Kidney (tissue), 14 donors: ENCODE data around the gene APOB. TPM values are rescaled to one million over a fixed set of nuclear protein-coding genes. Genes with fewer than 3 reads are reported as not detected.

Experiments used
- DNase-seq, 5 donors: peaks; one replicate each; pipeline ENCODE4 v3.0.0-alpha.2; 2013 to 2020
- FAIRE-seq: peaks from 2 replicates; lab custom pipeline; 2012; peaks lifted over from hg19 to GRCh38; lab: Jason Lieb, UNC
- H3K27ac ChIP-seq, 2 donors: one replicate each; pipeline ENCODE4 v1.7.0; 2013; ENCODE audit warnings: low read depth in 2 of 2, low read length in 2 of 2, inconsistent platforms in 1 of 2
- H3K27me3 ChIP-seq: one replicate; pipeline ENCODE4 v1.7.1; 2013; ENCODE audit warnings: low read length, inconsistent platforms; ENCODE audit not compliant: control insufficient read depth, insufficient read depth
- H3K36me3 ChIP-seq, 3 donors: one replicate each; pipeline versions ENCODE4 v1.7.0 to v1.7.1; 2013; ENCODE audit warnings: low read length in 3 of 3, control low read depth in 1 of 3, inconsistent platforms in 1 of 3; ENCODE audit not compliant: insufficient read depth in 3 of 3, control insufficient read depth in 2 of 3
- H3K4me1 ChIP-seq, 3 donors: one replicate each; pipeline versions ENCODE4 v1.7.0 to v1.7.1; 2013; ENCODE audit warnings: low read length in 3 of 3, inconsistent platforms in 1 of 3, low read depth in 1 of 3; ENCODE audit not compliant: control insufficient read depth in 2 of 3, insufficient read depth in 2 of 3
- H3K4me3 ChIP-seq, 3 donors: one replicate each; pipeline versions ENCODE4 v1.7.0 to v1.8.1; 2013; ENCODE audit warnings: low read length in 3 of 3, control low read depth in 1 of 3, inconsistent platforms in 1 of 3
- H3K9ac ChIP-seq, 3 donors: one replicate each; pipeline versions ENCODE4 v1.7.0 to v1.7.1; 2013; ENCODE audit warnings: low read length in 3 of 3, control low read depth in 1 of 3, inconsistent platforms in 1 of 3
- H3K9me3 ChIP-seq, 3 donors: one replicate each; pipeline versions ENCODE4 v1.7.0 to v1.7.1; 2013; ENCODE audit warnings: low read length in 3 of 3, control low read depth in 1 of 3, inconsistent platforms in 1 of 3; ENCODE audit not compliant: control insufficient read depth in 2 of 3, insufficient read depth in 1 of 3
- intact Hi-C: fragments of 100-400 bp; cut with DNase I; formaldehyde crosslinking; loops from one replicate; pipeline ENCODE4 v1.11.1; 2022
- polyA plus RNA-seq: library from polyadenylated mRNA; stranded (reverse); fragments of 350-450 nt; fragmentation: Illumina TruSeq; extraction: RNeasy Lipid Tissue Mini Kit (QIAGEN cat#74804); gene quantifications from one replicate; pipeline ENCODE4 v1.2.3, GENCODE V29; 2014; ENCODE audit warnings: low read depth, low replicate concordance; ENCODE audit not compliant: insufficient read depth
- total RNA-seq: library from RNA; stranded (reverse); fragmentation: NEBNext Ultra II Directional; extraction: Animal tissue kit (Norgen Biotek cat#: 25700); gene quantifications from one replicate; pipeline ENCODE4 v1.2.1, GENCODE V29; 2021
- TF ChIP-seq, protein P1 (sequence below): IDR thresholded peaks from 3 replicates; pipeline ENCODE4 v1.5.1; 2012; ENCODE audit warnings: mild to moderate bottlenecking, moderate library complexity, borderline replicate concordance; ENCODE audit not compliant: insufficient read depth; ENCODE audit errors: extremely low read depth
- donor health status: control.
- donor health status: control.
- donor health status: control.
- donor health status: control.
- donor health status: control.
- donor health status: DM: yes; HTN: yes; CAD: no.
- donor health status: Normal renal cell carcinoma (clear cell type).

The APOB gene
- total and polyA plus RNA-seq, 2 donors from 2014 or later = 0.11 to 0.57 TPM

DNA sequence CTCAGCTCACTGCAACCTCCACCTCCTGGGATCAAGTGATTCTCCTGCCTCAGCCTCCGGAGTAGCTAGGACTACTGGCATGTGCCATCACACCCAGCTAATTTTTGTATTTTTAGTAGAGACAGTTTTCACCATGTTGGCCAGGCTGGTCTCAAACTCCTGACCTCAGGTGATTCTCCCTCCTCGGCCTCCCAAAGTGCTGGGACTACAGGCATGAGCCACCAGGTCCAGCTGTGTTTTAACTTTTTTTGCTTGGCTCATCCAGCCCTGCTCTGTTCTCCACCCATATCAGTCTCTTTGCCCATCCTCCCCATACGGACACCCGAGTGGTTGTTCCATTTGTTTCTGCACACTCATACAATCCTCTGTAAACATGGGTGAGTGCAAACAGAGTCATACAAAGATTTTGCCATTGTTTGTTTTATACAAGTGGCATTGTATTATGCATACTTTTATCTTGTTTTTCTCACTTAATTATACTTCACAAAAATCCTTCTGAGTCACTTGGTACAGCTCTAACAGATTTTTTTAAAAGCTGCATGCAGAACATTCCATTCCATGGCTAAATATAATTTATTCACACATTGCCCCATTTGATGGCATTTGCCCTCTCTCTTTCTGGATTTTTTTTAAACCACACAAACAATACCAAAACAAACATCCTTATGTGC lies 5.3 kb downstream of the APOB start:
- FAIRE-seq (no peak), DNase-seq (no peak)
- Histone ChIP-seq H3K27ac (no peak overlapping the region), H3K9me3 (no peaks in the 10 kb centered on the region), H3K4me3 (no peak overlapping the region), H3K27me3 (no peaks in the 10 kb centered on the region), H3K9ac (no peak overlapping the region), H3K4me1 (peaks cover 0 to 2% (median 0%) of the 10 kb centered on the region in 3 donors), H3K36me3 (no peaks in the 10 kb centered on the region)
- intact Hi-C loops = no loop called here
- TF ChIP-seq, protein P1, sequence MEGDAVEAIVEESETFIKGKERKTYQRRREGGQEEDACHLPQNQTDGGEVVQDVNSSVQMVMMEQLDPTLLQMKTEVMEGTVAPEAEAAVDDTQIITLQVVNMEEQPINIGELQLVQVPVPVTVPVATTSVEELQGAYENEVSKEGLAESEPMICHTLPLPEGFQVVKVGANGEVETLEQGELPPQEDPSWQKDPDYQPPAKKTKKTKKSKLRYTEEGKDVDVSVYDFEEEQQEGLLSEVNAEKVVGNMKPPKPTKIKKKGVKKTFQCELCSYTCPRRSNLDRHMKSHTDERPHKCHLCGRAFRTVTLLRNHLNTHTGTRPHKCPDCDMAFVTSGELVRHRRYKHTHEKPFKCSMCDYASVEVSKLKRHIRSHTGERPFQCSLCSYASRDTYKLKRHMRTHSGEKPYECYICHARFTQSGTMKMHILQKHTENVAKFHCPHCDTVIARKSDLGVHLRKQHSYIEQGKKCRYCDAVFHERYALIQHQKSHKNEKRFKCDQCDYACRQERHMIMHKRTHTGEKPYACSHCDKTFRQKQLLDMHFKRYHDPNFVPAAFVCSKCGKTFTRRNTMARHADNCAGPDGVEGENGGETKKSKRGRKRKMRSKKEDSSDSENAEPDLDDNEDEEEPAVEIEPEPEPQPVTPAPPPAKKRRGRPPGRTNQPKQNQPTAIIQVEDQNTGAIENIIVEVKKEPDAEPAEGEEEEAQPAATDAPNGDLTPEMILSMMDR = no peak

DNA sequence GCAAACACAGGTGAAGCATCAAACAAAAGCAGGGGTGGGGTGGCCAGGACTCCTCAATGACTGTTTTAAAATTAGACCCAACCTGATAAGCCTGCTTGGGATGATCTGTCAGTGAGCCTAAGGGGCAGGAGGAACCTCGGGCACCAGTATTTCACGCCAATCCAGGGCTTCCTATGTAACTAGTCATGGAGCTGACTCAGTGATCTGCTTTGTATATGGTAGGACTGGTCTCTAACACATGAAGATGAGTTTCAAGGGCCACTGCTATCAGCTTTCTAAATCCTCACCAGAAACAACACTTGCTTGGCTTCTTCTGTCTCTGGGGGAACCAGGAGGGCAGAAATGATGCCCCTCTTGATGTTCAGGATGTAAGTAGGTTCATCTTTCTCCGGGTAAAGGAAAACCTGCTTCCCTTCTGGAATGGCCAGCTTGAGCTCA lies 6.2 kb downstream of the APOB start:
- no peak overlapping the region for H3K9ac ChIP-seq
- DNase-seq (no peak), FAIRE-seq (no peak)
- H3K27me3 ChIP-seq = no peaks in the 10 kb centered on the region
- intact Hi-C loops = no loop called here
- H3K36me3 ChIP-seq = no peaks in the 10 kb centered on the region
- no peaks in the 10 kb centered on the region for H3K9me3 ChIP-seq
- H3K4me3 ChIP-seq = no peak overlapping the region
- H3K27ac ChIP-seq = no peak overlapping the region
- peaks cover 0 to 2% (median 0%) of the 10 kb centered on the region in 3 donors for H3K4me1 ChIP-seq
- TF ChIP-seq, protein P1 = no peak

DNA sequence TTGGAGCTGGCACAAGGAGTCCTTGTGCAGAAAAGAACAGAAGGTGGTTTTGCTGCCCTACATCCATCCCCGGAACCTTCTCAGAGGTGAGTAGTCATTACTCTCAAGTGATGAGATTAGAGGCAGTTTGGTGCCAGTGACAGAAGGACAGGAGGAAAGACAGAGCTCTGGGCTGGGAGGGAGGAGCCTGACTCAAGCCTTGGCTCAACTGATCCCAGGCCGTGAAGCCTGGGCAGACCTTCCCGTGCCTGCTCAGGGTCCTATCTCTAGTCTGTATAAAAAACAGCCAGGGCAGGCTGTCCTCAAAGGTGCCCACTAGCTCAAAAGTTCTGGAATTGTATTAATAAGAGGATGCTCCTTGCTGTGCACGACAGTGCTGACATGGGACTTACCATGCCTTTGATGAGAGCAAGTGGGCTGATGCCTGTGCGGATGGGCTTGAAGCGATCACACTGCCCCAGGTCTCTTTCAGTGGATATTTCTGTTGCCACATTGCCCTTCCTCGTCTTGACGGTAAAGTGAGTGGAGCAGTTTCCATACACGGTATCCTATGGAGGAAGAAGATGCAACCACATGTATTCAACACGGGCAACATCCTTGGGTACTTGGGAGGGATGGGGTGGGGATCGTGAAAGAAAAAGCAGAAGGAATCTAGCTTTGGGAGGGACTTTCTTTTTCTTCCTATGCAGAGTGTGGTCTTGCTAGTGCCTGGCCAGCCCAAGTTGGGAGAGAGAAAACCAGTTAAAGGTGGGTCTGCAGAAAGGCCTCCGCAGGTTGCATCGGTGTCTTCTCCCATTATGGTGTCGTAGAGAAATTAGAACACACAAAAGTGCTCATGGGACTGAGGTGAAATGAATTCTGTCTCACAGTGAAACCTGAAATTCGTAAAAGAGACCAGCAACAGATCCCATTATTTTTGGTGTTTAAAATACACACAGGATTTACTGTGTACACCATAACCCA lies 6.9 kb downstream of the APOB start:
- TF ChIP-seq, protein P1 = no peak
- FAIRE-seq = no peak

More for the DNA sequence above, 6.9 kb downstream of the APOB start:
- no peak overlapping the region for H3K4me3 ChIP-seq
- no peaks in the 10 kb centered on the region for H3K27me3 ChIP-seq
- peaks cover 0 to 2% (median 0%) of the 10 kb centered on the region in 3 donors for H3K4me1 ChIP-seq
- no peak overlapping the region for H3K9ac ChIP-seq
- H3K9me3 ChIP-seq = no peaks in the 10 kb centered on the region
- H3K27ac ChIP-seq = no peak overlapping the region
- intact Hi-C loops = no loop called here
- H3K36me3 ChIP-seq = no peaks in the 10 kb centered on the region
- no peak for DNase-seq
